Cardiac fibroblast (primary cell): Measurements from ENCODE around the gene DDX59.

Experiments used
- DNase-seq, 2 donors: peaks; one replicate each; pipeline versions ENCODE4 v3.0.0 to v3.0.0-alpha.2; 2010; ENCODE audit warnings: low read depth in 2 of 2
- H3K4me3 ChIP-seq, 2 donors: replicated peaks in 1 of 2; 1 replicate in 1 of 2; 2 replicates in 1 of 2; pipeline ENCODE4 v1.5.1; 2011; ENCODE audit warnings: low read depth in 2 of 2, low read length in 2 of 2, mild to moderate bottlenecking in 2 of 2, moderate library complexity in 1 of 2
- TF ChIP-seq, protein P1 (sequence below): IDR thresholded peaks from one replicate; pipeline ENCODE4 v1.5.1; 2011; ENCODE audit warnings: low read depth, mild to moderate bottlenecking, low read length, inconsistent platforms

The DDX59 gene

DNA sequence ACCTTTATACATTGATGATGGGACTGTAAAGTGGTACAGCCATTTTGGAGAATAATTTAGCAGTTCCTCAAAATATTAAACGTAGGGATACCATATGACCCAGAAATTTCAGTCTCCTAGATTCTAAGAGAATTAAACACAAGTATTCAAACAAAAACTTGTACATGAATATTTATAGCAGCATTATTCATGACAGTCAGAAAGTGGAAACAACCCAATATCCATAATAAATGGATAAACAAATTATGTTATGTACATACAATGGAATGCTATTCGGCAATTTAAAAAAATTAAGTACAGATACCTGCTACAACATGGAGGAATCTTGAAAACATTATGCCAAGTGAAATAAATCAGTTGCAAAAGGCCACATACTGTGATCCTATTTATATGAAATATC lies 16.9 kb upstream of the DDX59 start:
- no peak overlapping the region for H3K4me3 ChIP-seq
- DNase-seq, result no peak
- TF ChIP-seq, protein P1, sequence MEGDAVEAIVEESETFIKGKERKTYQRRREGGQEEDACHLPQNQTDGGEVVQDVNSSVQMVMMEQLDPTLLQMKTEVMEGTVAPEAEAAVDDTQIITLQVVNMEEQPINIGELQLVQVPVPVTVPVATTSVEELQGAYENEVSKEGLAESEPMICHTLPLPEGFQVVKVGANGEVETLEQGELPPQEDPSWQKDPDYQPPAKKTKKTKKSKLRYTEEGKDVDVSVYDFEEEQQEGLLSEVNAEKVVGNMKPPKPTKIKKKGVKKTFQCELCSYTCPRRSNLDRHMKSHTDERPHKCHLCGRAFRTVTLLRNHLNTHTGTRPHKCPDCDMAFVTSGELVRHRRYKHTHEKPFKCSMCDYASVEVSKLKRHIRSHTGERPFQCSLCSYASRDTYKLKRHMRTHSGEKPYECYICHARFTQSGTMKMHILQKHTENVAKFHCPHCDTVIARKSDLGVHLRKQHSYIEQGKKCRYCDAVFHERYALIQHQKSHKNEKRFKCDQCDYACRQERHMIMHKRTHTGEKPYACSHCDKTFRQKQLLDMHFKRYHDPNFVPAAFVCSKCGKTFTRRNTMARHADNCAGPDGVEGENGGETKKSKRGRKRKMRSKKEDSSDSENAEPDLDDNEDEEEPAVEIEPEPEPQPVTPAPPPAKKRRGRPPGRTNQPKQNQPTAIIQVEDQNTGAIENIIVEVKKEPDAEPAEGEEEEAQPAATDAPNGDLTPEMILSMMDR, result no peak

DNA sequence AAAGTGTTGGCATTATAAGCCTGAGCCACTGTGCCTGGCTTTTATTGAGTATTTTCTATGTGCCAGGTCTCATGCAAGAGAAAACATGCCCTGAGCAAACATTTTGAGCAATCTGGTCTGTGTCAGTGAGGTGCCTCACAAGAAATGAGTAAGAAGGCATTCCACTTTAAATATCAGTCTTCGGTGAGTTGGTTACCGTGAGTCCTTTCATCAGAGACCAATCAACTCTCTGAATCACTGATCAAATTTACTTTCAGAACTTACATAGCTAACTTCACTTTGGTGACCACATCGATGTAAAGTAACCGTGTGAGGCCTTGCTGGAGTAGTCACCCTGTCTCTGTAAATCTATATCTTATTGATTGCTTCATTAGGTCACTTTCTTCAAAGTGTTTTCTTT lies 14.3 kb upstream of the DDX59 start:
- H3K4me3 ChIP-seq, result no peak overlapping the region
- DNase-seq, result no peak
- TF ChIP-seq, protein P1, result no peak

DNA sequence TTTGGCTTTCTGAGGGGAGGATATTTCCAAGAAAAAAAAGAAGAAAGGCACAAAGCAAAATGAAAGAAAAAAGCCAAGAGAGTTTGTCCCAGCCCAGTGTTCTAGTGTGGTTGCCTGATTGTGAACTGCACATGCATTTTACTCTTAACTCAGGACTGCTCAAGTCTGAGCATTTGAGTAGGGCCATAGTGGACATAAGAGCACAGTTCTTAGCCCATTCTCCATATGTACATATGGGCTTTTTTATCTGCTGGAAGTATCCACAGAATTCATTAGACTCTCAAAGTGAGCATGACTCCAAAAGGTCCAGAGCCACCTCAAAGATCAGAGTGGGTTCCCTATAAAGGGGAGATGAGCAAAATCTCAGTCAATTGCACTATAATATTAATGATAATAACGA lies 13.6 kb upstream of the DDX59 start:
- no peak for DNase-seq
- TF ChIP-seq, protein P1, result no peak

DNA sequence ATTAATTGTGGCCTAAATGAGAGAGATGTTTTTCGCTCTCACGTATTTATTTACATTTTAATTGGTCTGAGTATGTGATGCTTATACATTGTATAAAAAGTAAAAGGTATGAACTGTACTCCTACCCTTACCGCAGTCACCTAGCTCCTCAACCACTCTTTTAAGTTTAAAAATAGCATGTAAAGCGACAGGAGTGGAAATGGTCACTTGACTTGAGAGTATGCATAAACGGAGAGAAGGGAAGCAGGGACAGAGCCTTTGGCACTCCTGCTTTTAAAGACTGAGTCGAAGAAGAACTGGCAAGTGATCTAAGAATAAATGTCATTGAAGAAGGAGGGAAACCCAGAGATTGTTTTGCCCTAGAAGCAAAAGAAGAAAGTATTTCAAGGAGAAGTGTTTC lies 11.5 kb upstream of the DDX59 start:
- TF ChIP-seq, protein P1, result no peak
- DNase-seq, result no peak
- H3K4me3 ChIP-seq, result no peak overlapping the region

More for the DNA sequence above, 13.6 kb upstream of the DDX59 start:
- H3K4me3 ChIP-seq, result no peak overlapping the region

DNA sequence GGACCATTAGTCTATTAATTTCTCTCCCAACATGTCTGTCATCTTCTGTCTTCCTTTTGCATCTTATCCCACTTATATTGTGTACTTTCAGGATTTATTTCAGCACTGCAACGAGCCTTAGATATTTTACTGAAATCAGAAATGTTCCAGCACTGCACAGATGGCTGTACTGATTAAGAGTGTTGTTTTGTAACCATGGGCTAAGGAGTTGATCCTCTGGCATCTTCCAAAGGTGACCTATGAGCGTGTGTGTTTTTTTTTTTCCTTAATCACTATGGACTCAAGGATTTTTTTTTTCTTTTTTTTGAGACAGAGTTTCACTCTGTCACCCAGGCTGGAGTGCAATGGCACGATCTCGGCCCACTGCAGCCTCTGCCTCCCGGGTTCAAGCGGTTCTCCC lies 7.1 kb upstream of the DDX59 start:
- DNase-seq, result no peak
- H3K4me3 ChIP-seq, result no peak overlapping the region
- TF ChIP-seq, protein P1, result no peak

DNA sequence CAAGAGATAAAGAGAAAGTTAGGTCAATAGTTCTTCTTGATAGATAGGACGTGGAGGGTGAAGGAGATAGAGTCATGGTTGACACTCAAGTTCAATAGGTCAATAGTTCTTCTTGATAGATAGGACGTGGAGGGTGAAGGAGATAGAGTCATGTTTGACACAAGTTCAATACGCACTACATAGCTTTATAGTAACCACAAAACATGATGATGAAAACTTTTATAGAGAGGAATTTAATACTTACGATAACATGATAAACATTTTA lies 5.8 kb upstream of the DDX59 start:
- TF ChIP-seq, protein P1, result no peak

DNA sequence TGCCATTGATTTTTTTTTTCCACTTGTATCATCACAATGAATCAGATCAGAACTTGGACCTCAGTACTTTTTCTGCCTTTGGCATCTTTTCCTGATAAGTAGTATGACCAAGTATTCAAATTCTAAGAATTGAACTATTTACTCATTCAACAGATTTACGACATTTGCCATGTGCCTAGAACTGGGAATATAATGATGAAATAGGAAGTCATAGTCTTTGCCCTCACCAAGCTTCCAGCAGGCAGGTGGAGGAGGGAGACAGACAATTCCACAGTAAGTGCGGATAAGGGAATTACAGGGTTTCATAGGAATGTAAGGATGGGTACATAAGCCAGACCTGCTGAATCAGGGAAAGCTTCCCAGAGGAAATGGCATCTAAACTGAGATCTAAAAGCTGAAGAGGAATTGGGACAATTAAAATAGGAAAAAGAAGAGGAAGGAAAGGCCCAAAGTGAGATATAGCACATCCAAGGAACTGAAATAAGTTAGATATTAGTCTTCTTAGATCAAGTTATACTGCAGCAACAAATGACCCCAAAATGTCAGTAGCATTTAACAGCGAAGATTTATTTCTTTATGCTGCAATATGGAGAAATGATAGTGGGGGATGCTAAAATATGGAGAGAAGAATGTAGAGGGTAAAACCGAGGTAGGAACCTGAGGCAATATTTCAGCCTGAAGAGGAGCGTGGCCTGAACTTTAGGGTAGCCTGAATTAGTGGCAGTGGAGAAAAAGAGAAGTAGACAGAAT lies 5.3 kb upstream of the DDX59 start:
- no peak for DNase-seq
- no peak overlapping the region for H3K4me3 ChIP-seq
- TF ChIP-seq, protein P1, result no peak

More for the DNA sequence above, 5.8 kb upstream of the DDX59 start:
- no peak for DNase-seq
- no peak overlapping the region for H3K4me3 ChIP-seq
